ENCODE results near the gene GPS1. TPM values are rescaled to one million over a fixed set of nuclear protein-coding genes. Genes with fewer than 3 reads are reported as not detected.
A peak's percentile ranks its signal among the peaks of the same experiment; 100 is the strongest.

The GPS1 gene
- total and polyA plus RNA-seq, 2 experiments from 2014 or later = 136 to 242 TPM

DNA sequence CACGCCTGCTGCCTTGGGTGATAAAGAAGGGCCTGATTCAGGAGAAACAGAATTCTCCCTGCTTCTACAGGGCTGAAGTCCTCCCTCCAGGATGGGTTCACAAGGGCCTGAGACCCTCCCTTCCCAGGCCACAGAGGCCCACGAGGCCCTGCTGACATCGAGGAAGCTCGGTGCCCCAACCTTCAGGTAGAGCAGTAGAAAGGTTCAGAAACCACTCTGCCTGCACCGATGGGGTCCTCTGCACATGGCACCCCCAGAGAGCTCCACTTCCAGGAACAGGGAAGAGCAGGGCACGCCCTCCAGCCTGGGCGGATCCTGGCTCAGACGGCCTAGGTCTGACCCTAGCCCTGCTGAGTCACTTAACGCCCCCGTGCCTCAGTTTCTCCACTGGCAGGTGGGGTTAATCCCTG lies 29.8 kb upstream of the GPS1 start:
- Histone ChIP-seq H3K4me2 (peak overlapping the region; percentile 95), H2AFZ (no peak overlapping the region), H3K27ac (ENCODE audit: low read depth) (no peak overlapping the region), H4K20me1 (replicated peaks; ENCODE audit: insufficient read depth) (peaks cover 3% of the 10 kb centered on the region), H3F3A (replicated peaks; ENCODE audit: low read depth) (peaks cover 13% of the 10 kb centered on the region; the same call in 1 of the 2 replicates), H3K36me3 (ENCODE audit: insufficient read depth) (no peaks in the 10 kb centered on the region), H3K9me2 (ENCODE audit: insufficient read depth) (no peaks in the 10 kb centered on the region), H3K4me3 (peak overlapping the region; percentile 98), H3K27me3 (ENCODE audit: insufficient read depth) (no peaks in the 10 kb centered on the region), H3K79me2 (replicated peaks; ENCODE audit: insufficient read depth) (peaks cover 15% of the 10 kb centered on the region), H3K4me1 (ENCODE audit: insufficient read depth) (peaks cover 5% of the 10 kb centered on the region; the same call in 1 of the 2 replicates)
- peaks cover 26% of the 10 kb centered on the region for H3K27me3 Mint-ChIP-seq (ENCODE audit: insufficient read depth, low read depth, poor library complexity)
- peak overlapping the region; percentile 85 for H3K4me3 Mint-ChIP-seq
- no peak for ATAC-seq
- peak overlapping the region; percentile 84 for H3K27ac Mint-ChIP-seq
- no peak for DNase-seq (ENCODE audit: low spot score)
- no peaks in the 10 kb centered on the region; the same call in 2 of the 3 replicates for H3K9me3 Mint-ChIP-seq
- TF ChIP-seq JUNB (IDR thresholded peaks at IDR 0.05; ENCODE audit: unreplicated experiment) = no peak
- peaks cover 11% of the 10 kb centered on the region for H3K4me1 Mint-ChIP-seq
- H3K36me3 Mint-ChIP-seq (ENCODE audit: low read depth) = peaks cover 6% of the 10 kb centered on the region

DNA sequence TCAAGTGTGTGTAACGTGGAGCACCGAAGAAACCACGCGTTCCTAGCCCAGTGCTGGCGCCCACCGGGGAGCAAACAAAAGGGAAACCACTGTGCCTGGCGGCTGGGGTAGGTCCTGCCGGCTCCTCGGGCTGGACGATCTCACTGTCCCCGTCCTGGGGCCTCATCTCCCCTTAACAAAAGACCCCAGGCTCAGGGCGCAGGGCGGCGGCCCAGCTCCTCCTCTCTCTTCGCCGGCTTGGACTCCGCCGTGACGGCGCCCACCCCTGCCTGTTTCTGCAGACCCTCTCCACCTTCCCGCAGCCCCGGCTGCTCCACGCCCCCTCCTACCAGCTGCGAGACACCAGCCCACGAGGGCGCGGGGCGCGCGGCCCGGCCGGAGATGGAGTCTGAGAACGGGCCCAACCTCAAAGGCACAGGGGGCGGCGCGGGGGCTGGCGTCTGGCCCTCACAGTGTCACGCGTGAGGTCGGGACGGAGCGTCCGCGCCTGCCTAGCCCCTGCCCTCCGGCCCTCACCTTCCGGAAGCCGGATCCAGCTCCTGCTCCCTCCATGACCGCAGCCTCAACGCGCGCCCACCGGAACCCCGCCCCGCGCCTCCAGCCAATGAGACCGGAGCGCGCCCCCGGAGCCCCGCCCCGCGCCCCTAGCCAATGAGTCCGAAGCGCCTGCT lies 29.3 kb upstream of the GPS1 start, which contains the start of gene CENPX:
TSS of gene CENPX (minus strand) at position 569 of the 671 bp plus-strand sequence. CDS start at position 552, 17 bp downstream.
- DNase-seq (ENCODE audit: low spot score) = no peak
- peak within 1 kb of the TSS; percentile 84 for H3K27ac Mint-ChIP-seq
- Histone ChIP-seq H3K4me1 (ENCODE audit: insufficient read depth) (peaks cover 5% of the 10 kb centered on the region; the same call in 1 of the 2 replicates), H2AFZ (peak within 1 kb of the TSS; percentile 86), H3K9me2 (ENCODE audit: insufficient read depth) (no peaks in the 10 kb centered on the region), H3K27ac (ENCODE audit: low read depth) (no peak within 1 kb of the TSS), H3K36me3 (ENCODE audit: insufficient read depth) (no peaks in the 10 kb centered on the region), H3F3A (replicated peaks; ENCODE audit: low read depth) (peaks cover 13% of the 10 kb centered on the region; the same call in 1 of the 2 replicates), H3K4me2 (peak within 1 kb of the TSS; percentile 95), H4K20me1 (replicated peaks; ENCODE audit: insufficient read depth) (peaks cover 3% of the 10 kb centered on the region), H3K27me3 (ENCODE audit: insufficient read depth) (no peaks in the 10 kb centered on the region), H3K79me2 (replicated peaks; ENCODE audit: insufficient read depth) (peaks cover 15% of the 10 kb centered on the region), H3K4me3 (peak within 1 kb of the TSS; percentile 98)
- peaks cover 11% of the 10 kb centered on the region for H3K4me1 Mint-ChIP-seq
- peaks cover 6% of the 10 kb centered on the region for H3K36me3 Mint-ChIP-seq (ENCODE audit: low read depth)
- TF ChIP-seq, protein P1, sequence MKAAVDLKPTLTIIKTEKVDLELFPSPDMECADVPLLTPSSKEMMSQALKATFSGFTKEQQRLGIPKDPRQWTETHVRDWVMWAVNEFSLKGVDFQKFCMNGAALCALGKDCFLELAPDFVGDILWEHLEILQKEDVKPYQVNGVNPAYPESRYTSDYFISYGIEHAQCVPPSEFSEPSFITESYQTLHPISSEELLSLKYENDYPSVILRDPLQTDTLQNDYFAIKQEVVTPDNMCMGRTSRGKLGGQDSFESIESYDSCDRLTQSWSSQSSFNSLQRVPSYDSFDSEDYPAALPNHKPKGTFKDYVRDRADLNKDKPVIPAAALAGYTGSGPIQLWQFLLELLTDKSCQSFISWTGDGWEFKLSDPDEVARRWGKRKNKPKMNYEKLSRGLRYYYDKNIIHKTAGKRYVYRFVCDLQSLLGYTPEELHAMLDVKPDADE (IDR thresholded peaks at IDR 0.05) = no peak
- TF ChIP-seq CREB1 (CRISPR knock-in tag; IDR thresholded peaks at IDR 0.05; ENCODE audit: low read depth) (no peak), ZNF331 (CRISPR knock-in tag; IDR thresholded peaks at IDR 0.05; ENCODE audit: low read depth) (no peak), JUNB (IDR thresholded peaks at IDR 0.05; ENCODE audit: unreplicated experiment) (no peak), POLR2AphosphoS5 (IDR thresholded peaks at IDR 0.05; ENCODE audit: low read depth) (peak; percentile 65)
- peaks cover 23% of the 10 kb centered on the region for H3K27me3 Mint-ChIP-seq (ENCODE audit: insufficient read depth, low read depth, poor library complexity)
- no peaks in the 10 kb centered on the region; the same call in 2 of the 3 replicates for H3K9me3 Mint-ChIP-seq
- ATAC-seq = peak; percentile 65
- H3K4me3 Mint-ChIP-seq = peak within 1 kb of the TSS; percentile 85

DNA sequence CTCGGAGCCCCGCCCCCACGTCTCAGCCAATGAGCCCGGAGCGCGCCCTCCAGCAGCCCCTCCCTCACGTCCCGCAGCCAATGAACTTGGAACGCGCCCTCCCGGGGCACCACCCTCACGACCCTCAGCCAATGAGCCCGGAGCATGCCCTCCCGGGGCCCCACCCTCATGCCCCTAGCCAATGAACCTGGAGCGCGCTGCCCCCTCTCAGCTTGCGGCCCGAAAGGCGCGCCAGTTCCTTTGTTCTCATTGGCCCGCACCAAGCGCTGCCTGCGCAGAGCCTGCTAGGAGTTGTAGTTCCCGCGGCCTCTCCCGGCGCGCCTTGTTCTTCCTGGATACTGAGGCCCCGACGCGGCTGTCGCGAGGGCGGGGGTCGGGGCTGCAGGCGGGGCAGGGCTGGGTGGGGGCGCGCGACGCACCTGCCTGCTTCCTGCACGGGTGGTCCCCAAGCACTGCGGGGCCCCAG lies 28.7 kb upstream of the GPS1 start, which contains the start of gene LRRC45:
TSS of gene LRRC45 (plus strand) at position 325 of the 466 bp plus-strand sequence. CDS start 339 bp downstream, outside the sequence.
- H2AFZ ChIP-seq = peak within 1 kb of the TSS; percentile 86
- DNase-seq (ENCODE audit: low spot score) (peak; percentile 100), ATAC-seq (peak; percentile 82)
- Mint-ChIP-seq H3K4me1 (peaks cover 11% of the 10 kb centered on the region), H3K4me3 (peak within 1 kb of the TSS; percentile 85), H3K27me3 (ENCODE audit: insufficient read depth, low read depth, poor library complexity) (peaks cover 27% of the 10 kb centered on the region), H3K9me3 (no peaks in the 10 kb centered on the region; the same call in 2 of the 3 replicates), H3K36me3 (ENCODE audit: low read depth) (peaks cover 6% of the 10 kb centered on the region), H3K27ac (peak within 1 kb of the TSS; percentile 84)
- no peaks in the 10 kb centered on the region for H3K27me3 ChIP-seq (ENCODE audit: insufficient read depth)
- H3K4me2 ChIP-seq = peak within 1 kb of the TSS; percentile 95
- H3K9me2 ChIP-seq (ENCODE audit: insufficient read depth) = no peaks in the 10 kb centered on the region
- no peaks in the 10 kb centered on the region for H3K36me3 ChIP-seq (ENCODE audit: insufficient read depth)
- H3K27ac ChIP-seq (ENCODE audit: low read depth) = no peak within 1 kb of the TSS
- H3F3A ChIP-seq (replicated peaks; ENCODE audit: low read depth) = peaks cover 13% of the 10 kb centered on the region; the same call in 1 of the 2 replicates
- TF ChIP-seq, protein P1 (IDR thresholded peaks at IDR 0.05) = peak; percentile 80
- no peak for TF ChIP-seq ZNF114 (CRISPR knock-in tag; IDR thresholded peaks at IDR 0.05)
- H3K4me3 ChIP-seq = peak within 1 kb of the TSS; percentile 98
- H3K4me1 ChIP-seq (ENCODE audit: insufficient read depth) = peaks cover 5% of the 10 kb centered on the region; the same call in 1 of the 2 replicates
- H4K20me1 ChIP-seq (replicated peaks; ENCODE audit: insufficient read depth) = peaks cover 3% of the 10 kb centered on the region
- peaks cover 15% of the 10 kb centered on the region for H3K79me2 ChIP-seq (replicated peaks; ENCODE audit: insufficient read depth)
